IPS DF 6.9 (cell line): ENCODE data around the gene PRR14.

Source experiments
- DNase-seq: peaks from one replicate; pipeline ENCODE4 v3.0.0-alpha.2; 2013; ENCODE audit warnings: low read depth, low spot score
- H3K27ac ChIP-seq: one replicate; pipeline ENCODE4 v1.5.1; 2013; ENCODE audit warnings: low read length, control low read depth
- H3K27me3 ChIP-seq: 2 replicates; pipeline ENCODE4 v1.6.1; 2013; ENCODE audit warnings: mild to moderate bottlenecking, low read length; ENCODE audit not compliant: control insufficient read depth, insufficient read depth
- H3K36me3 ChIP-seq: 2 replicates; pipeline ENCODE4 v1.6.1; 2013; ENCODE audit warnings: low read length; ENCODE audit not compliant: control insufficient read depth, insufficient read depth
- H3K4me1 ChIP-seq: 2 replicates; pipeline ENCODE4 v1.6.1; 2013; ENCODE audit warnings: low read length; ENCODE audit not compliant: control insufficient read depth, insufficient read depth
- H3K4me3 ChIP-seq: 2 replicates; pipeline ENCODE4 v1.5.1; 2013; ENCODE audit warnings: mild to moderate bottlenecking, low read length
- H3K9me3 ChIP-seq: 2 replicates; pipeline ENCODE4 v1.6.1; 2013; ENCODE audit warnings: low read length, inconsistent platforms; ENCODE audit not compliant: control insufficient read depth, insufficient read depth
- WGBS: extraction: QIAGEN DNeasy Blood & Tissue Kit; methylation state at CpG from one replicate; pipeline ENCODE4 v1.1.7; 2013; ENCODE audit warnings: mixed read lengths, missing lambda C conversion rate; ENCODE audit not compliant: insufficient read length, insufficient coverage; 5-methylcytosine and 5-hydroxymethylcytosine counted together

Gene PRR14

DNA sequence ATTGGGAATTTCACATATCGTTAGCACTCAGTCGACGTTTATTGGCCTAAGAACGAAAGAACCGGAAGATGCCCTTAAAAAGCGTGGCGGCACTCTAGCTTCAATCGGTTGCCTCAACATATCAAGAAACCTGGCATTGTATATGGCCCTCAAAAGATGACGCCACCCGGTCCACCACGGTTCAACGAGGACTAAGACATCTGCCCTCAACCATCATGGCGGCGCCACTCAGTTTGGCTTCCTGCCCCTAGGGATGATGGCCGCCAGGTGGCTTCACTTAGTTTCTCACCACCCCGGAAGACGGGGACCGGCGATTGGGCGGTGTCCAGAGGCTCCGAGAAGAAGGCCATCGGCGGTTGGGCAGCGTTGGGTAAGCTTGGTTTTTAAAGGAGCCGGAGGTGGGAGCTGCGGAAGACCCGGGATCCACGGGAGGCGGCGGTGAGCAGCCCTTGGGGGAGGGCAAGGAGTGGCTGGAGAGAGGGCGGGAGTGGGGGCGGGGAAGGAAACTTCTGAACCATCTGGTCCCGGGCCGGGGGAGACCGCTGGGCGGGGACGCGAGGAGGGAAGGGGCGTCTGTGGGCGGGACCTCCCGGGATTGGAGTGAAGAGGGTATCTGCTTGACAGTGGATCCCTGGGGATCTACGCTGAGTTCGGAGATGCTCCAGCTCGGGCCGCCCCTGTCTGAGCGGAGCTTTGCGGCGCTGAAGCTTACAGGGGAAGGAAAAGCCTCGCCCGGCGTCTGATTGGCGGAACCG, at the start of gene PRR14:
PRR14 (plus strand) TSS at position 592 of the 755 bp plus-strand sequence. CDS start 686 bp downstream, outside the sequence.
- Histone ChIP-seq H3K27me3 (no peaks in the 10 kb centered on the region), H3K9me3 (no peaks in the 10 kb centered on the region), H3K4me1 (no peaks in the 10 kb centered on the region), H3K36me3 (no peaks in the 10 kb centered on the region), H3K4me3 (peak within 1 kb of the TSS; percentile 58; the same call in 1 of the 2 replicates), H3K27ac (no peak within 1 kb of the TSS)
- WGBS, result no CpG with 5 or more reads among the region's 53 CpGs
- peak; percentile 99 for DNase-seq

DNA sequence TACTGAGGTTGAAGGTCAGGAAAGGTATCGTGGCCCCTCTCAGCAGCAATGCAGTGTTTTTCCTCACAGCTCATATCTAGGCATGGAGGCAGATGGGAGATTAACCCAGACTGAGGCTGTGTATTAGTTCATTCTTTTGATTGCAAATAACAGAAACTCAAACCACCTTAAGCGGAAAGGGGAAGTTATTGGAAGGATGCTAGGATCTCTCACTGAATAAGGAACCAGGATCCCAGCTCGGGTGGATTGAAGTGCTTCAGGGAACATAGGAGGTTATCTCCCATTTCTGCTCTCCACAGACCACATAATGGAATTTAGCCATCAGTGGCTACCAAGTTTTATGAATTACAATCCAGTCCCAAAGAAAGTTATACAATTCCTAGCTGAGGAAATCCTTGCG, 48.8 kb upstream of the PRR14 start:
- Histone ChIP-seq H3K36me3 (peaks cover 16% of the 10 kb centered on the region), H3K4me1 (no peaks in the 10 kb centered on the region), H3K9me3 (no peaks in the 10 kb centered on the region), H3K4me3 (no peak overlapping the region), H3K27me3 (no peaks in the 10 kb centered on the region), H3K27ac (no peak overlapping the region)
- DNase-seq, result no peak
- WGBS, result no CpG with 5 or more reads among the region's 4 CpGs

DNA sequence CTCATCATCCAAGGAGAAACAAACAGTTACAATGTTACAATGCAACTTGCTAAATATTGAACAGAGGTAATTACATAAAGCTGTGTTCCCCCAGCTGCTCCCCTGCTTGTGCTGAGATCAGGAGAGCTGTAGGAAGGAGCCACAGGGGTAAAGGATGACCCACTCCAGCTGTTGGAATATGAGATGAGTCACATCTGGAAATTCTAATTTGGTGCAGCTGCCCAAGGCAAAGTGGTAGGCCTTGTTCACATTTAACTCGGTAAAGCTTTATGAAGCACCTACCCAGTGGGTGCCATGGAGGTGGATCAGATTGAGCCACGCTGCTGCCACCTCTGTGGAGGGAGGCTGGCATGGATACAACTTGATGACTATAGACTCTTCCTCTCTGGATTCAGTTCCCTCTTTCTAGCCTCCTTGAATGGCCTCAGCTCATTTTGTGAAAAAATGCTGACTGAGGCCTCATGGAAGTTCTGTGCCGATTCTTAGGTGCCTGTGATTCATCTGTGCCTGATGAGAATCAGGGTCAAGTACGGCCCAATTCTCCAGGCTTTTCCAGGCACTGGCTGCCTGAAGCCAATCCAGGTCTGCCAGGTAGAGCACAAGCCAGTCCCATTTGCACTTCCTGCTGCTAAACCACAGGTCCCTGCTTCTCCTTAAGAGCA, 48.0 kb upstream of the PRR14 start:
- peaks cover 16% of the 10 kb centered on the region for H3K36me3 ChIP-seq
- H3K4me3 ChIP-seq, result no peak overlapping the region
- no peak overlapping the region for H3K27ac ChIP-seq
- no CpG with 5 or more reads among the region's 4 CpGs for WGBS
- H3K27me3 ChIP-seq, result no peaks in the 10 kb centered on the region
- DNase-seq, result no peak
- no peaks in the 10 kb centered on the region for H3K4me1 ChIP-seq
- H3K9me3 ChIP-seq, result no peaks in the 10 kb centered on the region

DNA sequence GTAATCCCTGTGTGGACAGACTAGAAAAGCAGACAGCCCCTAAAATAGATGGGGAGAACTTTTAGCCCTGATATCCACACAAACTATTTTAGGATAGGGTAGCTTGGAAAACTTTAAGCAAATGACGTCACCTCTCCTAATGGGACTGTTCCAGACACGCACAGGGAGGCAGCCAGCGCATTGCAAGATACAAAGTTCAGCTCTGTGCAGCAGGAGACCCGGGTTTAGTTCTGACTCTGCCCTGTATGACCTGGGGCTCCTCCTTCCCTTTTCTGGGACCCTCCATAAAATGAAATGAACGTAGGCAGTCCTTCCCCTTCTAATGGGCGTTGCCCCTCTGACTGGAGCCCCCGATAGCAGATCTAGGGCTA, 46.8 kb upstream of the PRR14 start:
- peaks cover 16% of the 10 kb centered on the region for H3K36me3 ChIP-seq
- H3K9me3 ChIP-seq, result no peaks in the 10 kb centered on the region
- no peak overlapping the region for H3K4me3 ChIP-seq
- no peaks in the 10 kb centered on the region for H3K4me1 ChIP-seq
- no peak overlapping the region for H3K27ac ChIP-seq
- WGBS, result no CpG with 5 or more reads among the region's 7 CpGs
- no peaks in the 10 kb centered on the region for H3K27me3 ChIP-seq
- DNase-seq, result no peak

DNA sequence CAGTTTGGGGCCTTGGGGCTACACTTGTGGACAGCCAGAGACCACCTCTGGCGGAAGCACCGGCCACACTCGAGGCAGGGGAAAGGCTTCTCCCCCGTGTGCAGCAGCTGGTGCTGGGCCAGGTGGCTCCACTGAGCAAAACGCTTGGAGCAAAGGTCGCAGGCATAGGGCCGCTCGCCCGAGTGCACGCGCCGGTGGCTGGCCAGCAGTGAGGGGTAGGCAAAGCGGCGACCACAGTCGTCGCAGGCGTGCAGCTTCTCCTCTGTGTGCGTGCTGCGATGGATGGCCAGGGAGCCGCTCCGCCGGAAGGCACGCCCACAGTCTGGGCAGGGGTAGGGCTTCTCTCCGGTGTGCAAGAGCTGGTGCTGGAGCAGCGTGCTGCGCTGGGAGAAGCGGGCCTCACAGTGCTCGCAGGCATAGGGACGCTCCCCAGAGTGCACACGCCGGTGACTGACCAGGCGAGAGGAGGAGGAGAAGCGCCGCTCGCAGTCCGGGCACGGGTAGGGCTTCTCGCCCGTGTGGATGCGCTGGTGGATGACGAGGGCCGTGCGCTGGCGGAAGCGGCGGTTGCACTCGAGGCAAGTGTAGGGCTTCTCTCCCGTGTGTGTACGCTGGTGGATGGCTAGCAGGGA, 46.3 kb upstream of the PRR14 start:
- DNase-seq, result no peak
- H3K4me3 ChIP-seq, result no peak overlapping the region
- WGBS, result no CpG with 5 or more reads among the region's 49 CpGs
- H3K27me3 ChIP-seq, result no peaks in the 10 kb centered on the region
- H3K36me3 ChIP-seq, result peaks cover 16% of the 10 kb centered on the region
- no peaks in the 10 kb centered on the region for H3K9me3 ChIP-seq
- H3K27ac ChIP-seq, result no peak overlapping the region
- H3K4me1 ChIP-seq, result no peaks in the 10 kb centered on the region

DNA sequence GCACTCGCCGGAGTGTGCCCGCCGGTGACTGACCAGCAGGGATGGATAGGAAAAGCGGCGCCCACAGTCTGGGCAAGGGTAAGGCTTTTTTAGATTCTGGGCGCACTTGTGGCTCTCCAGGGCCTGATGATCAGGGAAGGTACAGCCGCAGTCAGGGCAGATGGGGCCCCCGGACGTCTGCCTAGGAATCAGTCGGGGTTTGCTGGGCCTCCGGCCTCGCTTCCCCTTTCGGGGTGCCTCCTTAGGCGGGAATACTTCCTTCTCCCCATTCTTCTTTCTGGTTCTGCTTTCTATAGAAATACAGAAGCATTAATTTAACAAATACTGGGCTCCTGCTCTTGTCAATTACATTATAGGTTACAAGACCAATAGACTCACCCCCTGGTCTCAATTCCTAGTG, 45.6 kb upstream of the PRR14 start:
- H3K4me1 ChIP-seq, result no peaks in the 10 kb centered on the region
- peaks cover 16% of the 10 kb centered on the region for H3K36me3 ChIP-seq
- DNase-seq, result no peak
- no peak overlapping the region for H3K4me3 ChIP-seq
- H3K27ac ChIP-seq, result no peak overlapping the region
- no peaks in the 10 kb centered on the region for H3K9me3 ChIP-seq
- WGBS, result no CpG with 5 or more reads among the region's 15 CpGs
- H3K27me3 ChIP-seq, result no peaks in the 10 kb centered on the region

DNA sequence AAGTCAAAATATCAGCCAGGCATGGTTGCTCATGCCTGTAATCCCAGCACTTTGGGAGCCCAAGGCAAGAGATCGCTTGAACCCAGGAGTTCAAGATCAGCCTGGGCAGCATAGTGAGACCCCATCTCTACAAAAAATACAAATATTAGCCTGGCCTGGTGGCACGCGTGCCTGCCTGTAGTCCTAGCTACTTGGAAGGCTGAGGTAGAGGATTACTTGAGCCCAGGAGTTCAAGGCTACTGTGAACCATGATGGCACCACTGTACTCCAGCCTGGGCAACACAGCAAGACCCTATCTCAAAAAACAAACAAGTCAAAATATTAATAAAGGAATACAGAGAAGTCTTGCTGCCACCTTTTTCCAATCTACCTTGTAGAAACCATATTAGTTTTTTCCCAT, 44.8 kb upstream of the PRR14 start:
- H3K36me3 ChIP-seq, result peaks cover 16% of the 10 kb centered on the region
- WGBS, result no CpG with 5 or more reads among the region's 3 CpGs
- no peaks in the 10 kb centered on the region for H3K4me1 ChIP-seq

DNA sequence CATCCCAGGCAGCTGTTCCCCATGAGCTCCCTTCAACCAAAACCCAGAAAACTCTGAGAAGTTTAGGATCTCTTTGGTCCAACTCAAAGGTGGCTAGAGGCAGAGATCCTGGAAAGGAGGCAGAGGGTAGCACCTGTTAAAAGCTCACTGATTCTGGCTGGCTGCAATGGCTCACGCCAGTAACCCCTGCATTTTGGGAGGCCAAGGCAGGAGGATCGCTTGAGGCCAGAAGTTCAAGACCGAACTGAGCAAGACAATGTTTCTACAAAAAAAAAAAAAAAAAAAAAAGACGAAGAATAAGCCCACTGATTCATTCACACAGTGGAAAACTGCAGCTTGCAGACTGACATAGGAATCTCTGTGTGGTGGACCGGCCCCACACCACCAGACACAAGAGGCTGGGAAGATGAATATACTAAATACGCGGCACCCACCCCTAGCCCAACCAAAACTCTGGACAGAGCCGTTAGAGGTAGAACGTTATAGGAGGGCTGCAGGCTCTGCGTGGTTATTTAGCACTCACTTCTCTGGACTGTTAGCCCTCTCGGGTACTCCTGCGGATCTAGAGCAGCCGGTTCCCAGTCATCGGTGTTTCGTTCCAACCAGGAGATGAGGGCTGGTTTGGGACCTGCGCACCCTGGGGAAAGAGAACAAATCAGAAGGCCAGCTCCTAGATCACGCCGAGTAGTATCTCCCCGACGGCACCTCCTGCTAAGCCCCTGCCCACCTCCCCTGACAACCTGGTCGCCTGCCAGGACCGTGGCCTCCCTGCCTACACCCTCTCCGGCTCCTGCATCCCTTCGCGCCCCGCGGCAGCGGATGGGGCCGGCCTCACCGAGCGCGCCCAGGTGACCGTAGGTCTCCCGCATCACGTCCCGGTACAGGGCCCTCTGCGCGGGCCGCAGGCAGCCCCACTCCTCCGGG, 41.5 kb upstream of the PRR14 start:
- H3K4me1 ChIP-seq, result no peaks in the 10 kb centered on the region
- H3K27ac ChIP-seq, result no peak overlapping the region
- WGBS, result no CpG with 5 or more reads among the region's 40 CpGs
- H3K36me3 ChIP-seq, result peaks cover 9% of the 10 kb centered on the region
- peak overlapping the region; percentile 77 for H3K4me3 ChIP-seq
- no peak for DNase-seq
- H3K9me3 ChIP-seq, result no peaks in the 10 kb centered on the region
- no peaks in the 10 kb centered on the region for H3K27me3 ChIP-seq

More for the DNA sequence above, 44.8 kb upstream of the PRR14 start:
- no peaks in the 10 kb centered on the region for H3K27me3 ChIP-seq
- no peaks in the 10 kb centered on the region for H3K9me3 ChIP-seq
- DNase-seq, result no peak
- H3K27ac ChIP-seq, result no peak overlapping the region
- no peak overlapping the region for H3K4me3 ChIP-seq

DNA sequence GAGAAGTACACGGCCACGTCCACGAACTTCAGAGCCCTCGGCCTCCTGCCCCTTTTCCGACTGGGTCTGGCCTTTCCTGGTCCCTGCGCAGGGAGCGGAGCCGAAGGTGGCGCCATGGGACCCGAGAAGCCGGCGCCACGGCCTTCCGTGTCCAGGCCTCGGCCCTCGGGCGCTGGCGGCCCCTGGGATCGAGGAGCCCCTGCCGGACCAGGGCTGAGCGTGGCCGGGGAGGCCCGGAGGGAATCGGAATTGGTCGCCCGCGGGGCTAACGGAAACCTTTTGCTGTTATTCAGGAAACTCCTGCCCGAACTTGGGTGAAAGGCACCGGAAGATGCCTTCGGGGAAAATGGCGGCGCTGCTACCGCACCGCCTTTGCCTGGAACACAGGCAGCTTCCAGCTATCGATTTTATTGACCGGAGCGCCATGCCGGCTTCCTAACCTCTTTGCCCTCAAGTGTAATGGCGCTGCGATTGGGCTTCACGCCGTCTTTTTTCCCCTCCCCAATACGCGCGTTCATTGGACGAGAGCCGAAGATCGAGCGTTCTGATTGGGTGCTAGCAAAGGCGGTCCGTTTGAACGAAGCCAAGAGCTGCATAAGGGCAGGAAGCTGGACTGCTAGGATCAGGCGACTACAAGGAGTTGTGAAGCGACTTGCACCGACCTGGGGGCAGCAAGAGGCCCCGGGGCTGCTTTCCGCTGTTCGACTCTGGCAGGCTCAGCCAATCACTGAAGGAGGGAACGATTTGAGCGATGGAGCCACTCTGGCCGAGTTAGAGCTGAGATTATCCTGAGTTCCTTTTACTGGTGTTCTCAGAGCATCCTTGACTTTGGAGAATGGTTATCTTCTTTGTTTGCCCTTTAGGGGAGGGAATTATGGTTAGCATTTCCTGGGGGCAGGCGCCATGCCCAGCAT, 40.6 kb upstream of the PRR14 start, which contains the start of gene ZNF689:
ZNF689 (minus strand) TSS at position 464 of the 914 bp plus-strand sequence; CDS start at position 116, 348 bp downstream.
- peak within 1 kb of the TSS; percentile 77 for H3K4me3 ChIP-seq
- H3K36me3 ChIP-seq, result peaks cover under 1% of the 10 kb centered on the region; the same call in 1 of the 2 replicates
- WGBS, result no CpG with 5 or more reads among the region's 63 CpGs
- H3K27me3 ChIP-seq, result no peaks in the 10 kb centered on the region
- no peaks in the 10 kb centered on the region for H3K9me3 ChIP-seq
- H3K27ac ChIP-seq, result no peak within 1 kb of the TSS
- no peaks in the 10 kb centered on the region for H3K4me1 ChIP-seq
- peak; percentile 99 for DNase-seq
